Measurements from ENCODE around the gene SCN4A. TPM values are rescaled to one million over a fixed set of nuclear protein-coding genes. Genes with fewer than 3 reads are reported as not detected.
"Not testable (repeated sequence)": the region's sequence is repeated elsewhere in the genome, so short reads cannot be mapped to it uniquely, and the experiment has no call there.

SCN4A gene
- total RNA-seq, 1 donor from 2014 or later: 0.14 TPM

DNA sequence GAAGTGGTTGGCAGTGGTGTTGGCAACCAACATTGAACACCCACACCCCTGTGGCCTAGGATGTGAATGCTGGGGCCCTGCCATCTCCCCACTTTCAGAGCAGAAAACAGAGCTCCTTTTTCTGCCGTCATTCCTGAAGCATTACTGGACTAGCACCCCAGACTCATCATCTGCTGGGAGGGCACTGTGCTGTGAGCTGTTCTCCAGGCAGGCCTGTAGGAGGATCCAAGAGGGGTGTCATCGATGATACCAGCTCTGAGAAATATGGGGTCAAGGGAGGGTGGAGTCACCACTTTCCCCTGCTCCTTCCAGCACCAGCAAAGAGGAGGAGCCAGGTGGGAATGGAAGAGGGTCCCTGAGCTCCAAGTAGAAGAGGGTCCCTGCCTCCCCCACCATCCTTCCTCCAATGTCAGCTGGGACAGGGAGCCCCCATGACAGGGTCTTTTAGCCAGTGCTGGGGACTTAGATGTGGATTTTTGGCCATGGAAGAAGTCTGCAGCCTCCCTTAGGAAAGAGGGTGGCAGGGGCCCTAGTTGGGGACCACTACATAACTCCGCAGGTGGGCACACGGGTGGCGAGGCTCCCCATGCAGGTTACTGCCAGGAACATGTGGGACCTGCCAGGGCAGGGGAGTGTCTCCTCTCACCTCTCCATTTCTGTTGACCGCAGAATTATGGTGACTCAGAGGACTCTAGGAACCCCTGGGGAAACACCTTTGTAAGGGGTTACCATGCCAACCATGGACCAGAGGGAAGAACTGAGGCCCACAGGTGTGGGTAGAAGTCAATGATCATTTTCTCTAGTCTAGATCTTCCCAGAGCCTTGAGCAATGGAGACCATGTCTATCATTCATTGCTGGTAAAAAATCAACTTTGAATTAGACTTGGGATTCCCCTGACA, 73.6 kb downstream of the SCN4A start:
- peaks cover 10% of the 10 kb centered on the region for H3K4me1 Mint-ChIP-seq (ENCODE audit: low read depth)
- H3K36me3 Mint-ChIP-seq (ENCODE audit: low read depth); H3K27ac Mint-ChIP-seq; H3K4me3 Mint-ChIP-seq (ENCODE audit: low read depth); intact Hi-C loops (cut with micrococcal nuclease); H3K27me3 Mint-ChIP-seq (ENCODE audit: low read depth); H3K9me3 Mint-ChIP-seq; DNase-seq (ENCODE audit: low spot score): not testable (repeated sequence)

DNA sequence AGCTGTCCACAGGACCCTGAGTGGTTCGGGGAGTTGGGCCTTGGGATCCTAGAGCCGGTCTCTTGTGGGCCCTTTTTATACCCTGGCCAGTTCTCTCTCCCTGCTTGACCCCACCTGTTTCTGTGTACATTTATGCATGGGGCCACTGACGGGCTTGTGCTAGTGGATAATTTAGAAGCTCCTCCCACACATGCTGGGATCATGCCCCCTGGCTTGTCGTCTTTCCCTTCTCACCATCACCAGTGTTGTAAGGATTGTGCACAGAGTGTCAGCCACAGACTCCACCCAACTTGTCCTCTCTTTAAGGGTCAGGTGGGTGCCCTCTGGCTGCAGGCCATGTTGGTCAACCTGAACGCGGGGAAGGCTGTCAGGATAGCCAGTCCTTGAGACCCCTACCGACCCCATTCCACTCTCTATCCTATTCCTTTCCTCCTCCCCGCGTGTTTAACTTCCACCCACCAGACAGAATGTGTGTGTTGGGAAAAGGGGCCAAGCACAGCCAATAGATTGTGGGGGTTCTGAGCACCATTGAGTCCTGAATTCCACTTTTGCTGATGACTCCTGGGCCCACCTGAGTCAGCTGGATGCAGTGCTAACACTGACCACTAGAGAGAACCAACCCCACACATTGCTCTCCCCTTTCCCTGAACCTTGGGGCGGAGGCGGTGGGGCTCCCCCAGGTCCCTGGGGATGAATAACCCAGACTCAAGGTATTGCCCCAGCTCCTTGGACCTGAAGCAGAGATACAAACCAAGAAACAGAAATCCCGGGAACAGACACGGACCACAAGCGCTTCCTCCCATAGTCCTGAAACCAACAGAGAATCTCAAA, 76.0 kb downstream of the SCN4A start, which contains the start of gene CSH1:
Gene CSH1, minus strand, starts transcription at position 51 of the 831 bp plus-strand sequence. CDS start 63 bp downstream, outside the sequence.
- H3K27ac Mint-ChIP-seq; H3K4me3 Mint-ChIP-seq (ENCODE audit: low read depth); H3K9me3 Mint-ChIP-seq; H3K4me1 Mint-ChIP-seq (ENCODE audit: low read depth); H3K36me3 Mint-ChIP-seq (ENCODE audit: low read depth); intact Hi-C loops (cut with micrococcal nuclease); DNase-seq (ENCODE audit: low spot score): not testable (repeated sequence)
- H3K27me3 Mint-ChIP-seq (ENCODE audit: low read depth): peaks cover 21% of the 10 kb centered on the region

DNA sequence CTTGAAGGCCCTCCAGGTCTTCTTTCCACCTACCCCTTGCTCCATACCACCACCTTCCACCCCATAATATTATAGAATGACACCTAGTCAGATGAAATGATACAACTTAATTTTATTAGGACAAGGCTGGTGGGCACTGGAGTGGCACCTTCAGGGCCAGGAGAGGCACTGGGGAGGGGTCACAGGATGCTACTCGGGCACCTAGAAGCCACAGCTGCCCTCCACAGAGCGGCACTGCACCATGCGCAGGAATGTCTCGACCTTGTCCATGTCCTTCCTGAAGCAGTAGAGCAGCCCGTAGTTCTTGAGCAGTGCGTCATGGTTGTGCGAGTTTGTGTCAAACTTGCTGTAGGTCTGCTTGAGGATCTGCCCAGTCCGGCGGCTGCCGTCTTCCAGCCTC, 77.9 kb downstream of the SCN4A start:
- DNase-seq (ENCODE audit: low spot score); H3K4me1 Mint-ChIP-seq (ENCODE audit: low read depth); intact Hi-C loops (cut with micrococcal nuclease); H3K9me3 Mint-ChIP-seq; H3K27ac Mint-ChIP-seq; H3K4me3 Mint-ChIP-seq (ENCODE audit: low read depth); H3K36me3 Mint-ChIP-seq (ENCODE audit: low read depth): not testable (repeated sequence)
- H3K27me3 Mint-ChIP-seq (ENCODE audit: low read depth): peaks cover 23% of the 10 kb centered on the region

DNA sequence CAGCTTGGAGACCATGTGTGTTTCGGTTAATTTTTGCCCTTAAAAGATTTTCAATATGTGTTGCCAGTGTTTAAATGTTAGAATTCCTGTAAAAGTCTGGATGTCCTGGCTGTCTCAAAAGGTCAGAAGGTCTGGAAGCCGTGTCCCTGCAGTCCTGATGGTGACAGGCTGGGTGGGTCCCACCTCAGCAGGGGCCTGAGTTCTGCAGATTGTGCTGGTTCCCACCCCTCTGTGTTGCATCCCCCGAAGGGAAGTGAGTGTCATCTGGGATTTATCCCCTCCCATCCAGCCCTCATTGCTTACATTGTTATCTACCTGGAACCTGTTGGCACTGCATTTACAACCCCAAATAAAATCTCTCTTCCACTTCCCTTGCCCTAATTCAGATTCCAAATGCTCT, 78.7 kb downstream of the SCN4A start:
- intact Hi-C loops (cut with micrococcal nuclease); DNase-seq (ENCODE audit: low spot score); H3K27ac Mint-ChIP-seq; H3K4me3 Mint-ChIP-seq (ENCODE audit: low read depth); H3K4me1 Mint-ChIP-seq (ENCODE audit: low read depth); H3K9me3 Mint-ChIP-seq; H3K36me3 Mint-ChIP-seq (ENCODE audit: low read depth): not testable (repeated sequence)
- peaks cover 25% of the 10 kb centered on the region for H3K27me3 Mint-ChIP-seq (ENCODE audit: low read depth)

DNA sequence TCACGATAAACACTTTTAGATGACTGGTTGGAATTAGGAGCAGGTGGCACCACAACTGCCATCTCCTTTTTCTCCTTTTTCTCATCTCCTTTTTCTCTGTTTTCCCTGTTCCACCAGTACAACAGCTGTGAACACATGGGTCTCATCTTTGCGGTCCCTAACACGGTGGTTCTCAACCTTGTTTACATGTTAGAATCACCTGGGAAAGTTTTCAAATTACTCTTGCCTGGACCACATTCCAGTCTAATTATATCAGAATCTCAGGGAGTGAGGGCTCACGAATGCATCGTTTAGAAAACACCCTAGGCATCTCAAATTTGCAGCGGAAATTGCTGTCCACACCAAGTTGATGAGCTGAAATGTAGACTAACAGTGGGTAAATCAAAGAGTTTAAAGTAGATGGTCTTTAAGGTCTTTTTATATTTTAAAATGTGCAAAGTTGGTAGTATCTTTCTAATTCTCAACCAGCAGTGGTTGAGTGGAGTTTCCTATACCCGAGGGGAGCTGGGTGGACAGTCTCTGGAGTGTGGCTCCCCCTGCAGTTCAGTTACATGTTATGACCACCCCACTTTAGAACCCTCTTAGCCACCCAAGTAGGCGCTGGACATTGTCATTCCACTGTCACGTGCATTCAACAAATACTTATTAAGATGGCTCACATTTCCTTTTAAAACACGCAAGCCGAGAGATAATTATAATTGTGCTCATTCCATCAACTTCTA, 80.2 kb downstream of the SCN4A start:
- H3K4me3 Mint-ChIP-seq (ENCODE audit: low read depth); H3K36me3 Mint-ChIP-seq (ENCODE audit: low read depth); H3K9me3 Mint-ChIP-seq; H3K27ac Mint-ChIP-seq; DNase-seq (ENCODE audit: low spot score); intact Hi-C loops (cut with micrococcal nuclease); H3K4me1 Mint-ChIP-seq (ENCODE audit: low read depth): not testable (repeated sequence)
- peaks cover 29% of the 10 kb centered on the region for H3K27me3 Mint-ChIP-seq (ENCODE audit: low read depth)

DNA sequence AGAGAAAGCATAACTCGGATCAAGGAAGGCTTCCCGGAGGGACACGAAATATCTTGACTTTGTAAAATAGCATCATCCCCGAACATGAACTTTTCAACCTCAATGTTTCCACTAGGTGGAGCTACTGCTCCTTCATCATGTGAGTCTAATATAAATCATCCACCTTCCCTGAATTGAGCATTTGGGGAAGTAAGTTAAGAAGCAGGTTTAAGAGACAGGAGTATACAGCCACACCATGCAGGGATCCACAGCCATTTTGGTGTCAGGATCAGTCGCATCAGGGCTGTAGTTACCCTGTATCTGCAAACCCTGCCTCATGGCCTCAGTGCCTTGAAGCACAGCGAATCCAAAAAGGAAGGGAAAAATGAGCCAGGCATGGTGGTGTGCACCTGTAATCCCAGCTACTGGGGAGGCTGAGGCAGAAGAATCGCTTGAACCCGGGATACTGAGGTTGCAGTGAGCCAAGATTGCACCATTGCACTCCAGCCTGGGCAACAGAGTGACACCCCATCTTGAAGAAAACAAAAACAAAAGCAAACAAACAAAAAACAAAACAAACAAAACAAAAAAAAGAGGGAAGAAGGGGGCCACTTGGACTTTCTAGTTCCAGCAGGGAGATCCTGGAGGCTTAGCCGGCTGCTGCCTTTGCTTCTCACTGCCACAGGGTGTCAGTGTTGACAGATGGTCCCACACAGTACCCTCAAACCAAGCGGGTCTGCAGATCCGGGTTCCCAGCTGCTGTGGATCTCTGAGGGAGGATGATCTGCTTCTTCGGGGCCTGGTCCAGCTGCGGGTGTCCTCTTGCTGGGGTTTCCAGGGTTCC, 83.5 kb downstream of the SCN4A start:
- H3K36me3 Mint-ChIP-seq (ENCODE audit: low read depth); DNase-seq (ENCODE audit: low spot score); H3K4me3 Mint-ChIP-seq (ENCODE audit: low read depth); intact Hi-C loops (cut with micrococcal nuclease); H3K4me1 Mint-ChIP-seq (ENCODE audit: low read depth); H3K27ac Mint-ChIP-seq; H3K9me3 Mint-ChIP-seq: not testable (repeated sequence)
- H3K27me3 Mint-ChIP-seq (ENCODE audit: low read depth): peaks cover 32% of the 10 kb centered on the region

Other genes starting within 250 kb of the SCN4A start
- 54.0 and 57.4 TPM in 2 replicates for gene STRADA, start 231.1 kb downstream of the SCN4A start, total RNA-seq
- gene CCDC47, start 199.3 kb downstream of the SCN4A start, total RNA-seq: 70.0 and 73.7 TPM in 2 replicates
- 138 and 144 TPM in 2 replicates for gene DDX42, start 198.7 kb downstream of the SCN4A start, total RNA-seq
- 185 and 204 TPM in 2 replicates for gene PSMC5, start 145.5 kb downstream of the SCN4A start, total RNA-seq
- 75.0 and 80.7 TPM in 2 replicates for gene FTSJ3, start 145.3 kb downstream of the SCN4A start, total RNA-seq
- 129 and 130 TPM in 2 replicates for gene SMARCD2, start 130.2 kb downstream of the SCN4A start, total RNA-seq
- not detected in 2 replicates for gene CSH2, start 99.2 kb downstream of the SCN4A start, total RNA-seq
- not detected in 2 replicates for gene GH2, start 91.0 kb downstream of the SCN4A start, total RNA-seq
- gene CSH1, start 76.3 kb downstream of the SCN4A start, total RNA-seq: not detected in 2 replicates
- gene CSHL1, start 61.7 kb downstream of the SCN4A start, total RNA-seq: not detected in 2 replicates
- not detected in 2 replicates for gene GH1, start 54.1 kb downstream of the SCN4A start, total RNA-seq
- 28.8 and 33.2 TPM in 2 replicates for gene CD79B, start 40.6 kb downstream of the SCN4A start, total RNA-seq
- 0.14 and 0.18 TPM in 2 replicates for gene PRR29, start 25.4 kb upstream of the SCN4A start, total RNA-seq
- gene ICAM2, start 47.7 kb upstream of the SCN4A start, total RNA-seq: 83.2 and 85.6 TPM in 2 replicates
- gene ERN1, start 157.2 kb upstream of the SCN4A start, total RNA-seq: 91.0 and 93.4 TPM in 2 replicates